GM18526 (cell line): ENCODE results near the gene TOMM70.

Source experiments
- POLR2A ChIP-seq: IDR thresholded peaks from 3 replicates; pipeline ENCODE4 v1.6.1; 2011; ENCODE audit not compliant: insufficient read length; ENCODE audit errors: extremely low read depth

TOMM70 gene

DNA sequence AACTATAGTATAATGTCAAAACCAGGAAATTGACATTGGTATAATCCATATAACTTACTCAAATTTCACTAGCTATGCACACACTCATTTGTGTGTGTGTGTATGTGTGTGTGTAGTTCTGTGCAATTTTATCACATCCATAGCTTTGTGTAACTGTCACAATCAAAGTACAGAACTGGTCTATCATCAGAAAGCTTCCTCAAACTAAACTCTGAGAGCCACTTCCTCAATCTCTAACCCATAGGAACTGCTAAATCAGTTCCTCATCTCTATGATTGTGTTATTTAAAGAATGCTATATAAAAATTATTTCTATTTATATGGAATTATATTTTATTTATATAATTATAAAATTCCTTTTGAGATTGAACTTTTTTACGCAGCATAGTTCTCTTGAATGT is 18.5 kb upstream of the TOMM70 start:
- TF ChIP-seq POLR2A = no peak

DNA sequence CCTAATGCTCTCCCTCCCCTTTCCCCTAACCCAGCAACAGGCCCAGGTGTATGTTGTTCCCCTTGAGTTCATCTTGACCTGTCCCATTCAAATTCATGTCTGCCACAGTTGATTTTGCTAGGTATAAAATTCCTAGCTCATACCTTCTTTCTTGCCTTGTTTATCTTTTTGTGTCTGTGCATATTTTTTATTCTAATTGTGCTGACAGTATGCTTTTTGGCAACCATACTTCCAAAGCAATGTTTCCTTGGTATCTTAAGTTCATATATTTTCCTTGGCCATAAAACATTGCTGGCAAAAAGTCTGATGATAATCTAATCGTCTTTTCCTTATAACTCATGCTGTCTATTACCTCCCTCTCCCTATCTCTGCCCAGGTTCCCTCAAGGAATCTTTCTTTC is 16.0 kb upstream of the TOMM70 start:
- no peak for TF ChIP-seq POLR2A

DNA sequence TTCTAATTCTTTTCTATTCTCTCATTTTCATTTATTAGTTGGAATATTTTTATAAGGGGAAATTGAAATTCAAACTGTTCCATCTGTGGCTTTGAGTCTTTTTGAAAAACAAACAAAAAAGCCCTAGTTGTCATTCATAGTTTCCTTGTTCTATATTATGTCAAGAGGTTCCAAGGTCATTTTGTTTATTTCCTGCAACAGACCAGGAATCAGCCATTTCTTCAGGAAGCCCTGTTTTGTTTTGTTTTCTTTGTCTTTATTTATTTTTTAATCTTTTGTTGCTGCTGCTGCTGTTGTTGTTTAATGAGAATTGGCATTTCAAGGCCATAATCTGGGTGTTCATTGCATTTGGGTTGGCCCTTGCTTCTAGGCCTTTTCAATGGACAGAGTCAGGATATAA is 15.3 kb upstream of the TOMM70 start:
- no peak for TF ChIP-seq POLR2A

DNA sequence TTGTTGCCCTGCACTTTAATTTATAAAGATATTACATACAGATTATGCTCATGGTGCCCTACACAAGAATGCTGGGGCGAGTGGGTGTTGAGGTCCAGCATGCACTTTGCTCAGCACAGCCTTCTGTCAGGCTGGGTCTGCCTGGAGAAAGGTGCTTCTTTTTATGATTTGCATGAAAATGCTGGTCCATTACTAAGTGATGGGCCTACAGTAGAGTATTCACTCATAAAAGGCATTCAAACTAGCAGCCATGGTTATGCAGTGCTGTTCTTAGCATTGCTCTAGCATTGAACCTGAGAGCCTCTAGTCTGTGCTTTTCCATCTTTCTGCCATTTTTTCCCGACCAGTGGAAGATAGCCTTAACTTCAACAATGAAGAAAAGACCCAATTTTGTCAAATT is 12.7 kb upstream of the TOMM70 start:
- TF ChIP-seq POLR2A = no peak

DNA sequence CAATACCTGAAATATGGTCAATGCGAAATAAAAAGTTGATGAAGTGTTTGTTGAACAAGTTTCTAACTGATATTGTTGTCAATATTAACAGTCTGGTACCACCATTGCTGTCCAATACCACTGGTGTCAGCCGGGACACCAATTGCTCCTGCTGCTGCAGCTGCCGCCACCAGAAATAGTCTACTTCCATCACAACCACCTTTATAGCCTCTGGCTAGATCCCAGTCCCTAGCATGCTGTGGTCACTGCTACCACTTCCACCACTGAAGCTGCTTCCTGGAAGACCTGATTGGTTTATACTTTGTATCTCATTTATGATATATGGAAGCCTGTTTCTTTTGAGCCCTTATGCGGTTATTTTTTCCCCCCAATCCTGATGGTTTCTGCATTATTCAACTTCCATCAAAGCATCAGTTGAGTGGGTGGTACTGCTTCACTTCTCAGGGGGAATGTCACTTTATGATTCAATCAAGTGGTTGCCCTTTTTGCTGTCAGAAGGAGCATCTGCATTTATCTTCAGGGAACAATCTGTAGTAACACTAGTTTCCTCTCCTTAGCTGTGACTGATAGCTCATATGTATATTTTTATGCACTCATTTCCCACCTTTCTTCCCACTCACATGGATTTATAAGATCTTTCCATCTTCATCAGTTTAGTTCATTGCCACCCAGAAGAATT is 12.2 kb upstream of the TOMM70 start:
- no peak for TF ChIP-seq POLR2A

DNA sequence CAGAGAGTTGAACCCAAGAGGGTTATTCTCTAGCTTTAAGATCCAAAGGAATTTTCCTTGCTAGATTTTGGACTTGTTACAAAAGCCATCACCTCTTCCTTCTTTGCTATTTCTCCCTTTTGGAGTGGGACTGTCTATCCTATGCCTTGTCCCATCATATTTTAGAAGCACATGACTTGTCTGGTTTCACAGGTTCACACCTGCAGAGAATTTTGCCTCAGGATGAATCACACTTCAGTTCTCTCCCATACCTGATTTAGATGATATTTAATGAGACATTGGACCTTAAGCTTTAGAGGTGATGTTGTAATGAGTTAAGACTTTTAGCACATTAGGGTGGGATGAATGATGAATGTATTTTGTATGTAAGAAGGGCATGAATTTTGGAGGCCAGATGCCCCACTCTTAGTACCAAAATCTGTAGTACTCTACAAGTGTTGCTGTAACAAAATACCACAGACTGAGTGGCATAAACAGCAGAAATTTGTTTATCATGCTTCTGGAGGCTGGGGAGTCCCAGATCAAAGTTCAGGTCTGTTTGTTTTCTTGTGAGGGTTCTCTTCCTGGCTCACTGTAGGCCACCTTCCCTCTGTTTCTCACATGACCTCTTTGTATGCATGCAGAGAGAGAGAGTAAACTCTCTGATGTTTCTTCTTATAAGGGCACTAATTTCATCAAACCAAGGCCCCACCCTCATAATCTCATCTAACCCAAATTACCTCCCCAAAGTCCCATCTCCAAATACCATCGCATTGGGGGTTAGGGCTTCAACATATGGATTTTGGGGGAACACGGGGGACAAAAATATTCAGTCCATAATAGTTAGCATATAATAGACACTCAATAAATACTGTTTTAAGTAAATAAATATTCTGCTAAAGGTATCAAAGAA is 10.4 kb upstream of the TOMM70 start:
- TF ChIP-seq POLR2A = no peak

DNA sequence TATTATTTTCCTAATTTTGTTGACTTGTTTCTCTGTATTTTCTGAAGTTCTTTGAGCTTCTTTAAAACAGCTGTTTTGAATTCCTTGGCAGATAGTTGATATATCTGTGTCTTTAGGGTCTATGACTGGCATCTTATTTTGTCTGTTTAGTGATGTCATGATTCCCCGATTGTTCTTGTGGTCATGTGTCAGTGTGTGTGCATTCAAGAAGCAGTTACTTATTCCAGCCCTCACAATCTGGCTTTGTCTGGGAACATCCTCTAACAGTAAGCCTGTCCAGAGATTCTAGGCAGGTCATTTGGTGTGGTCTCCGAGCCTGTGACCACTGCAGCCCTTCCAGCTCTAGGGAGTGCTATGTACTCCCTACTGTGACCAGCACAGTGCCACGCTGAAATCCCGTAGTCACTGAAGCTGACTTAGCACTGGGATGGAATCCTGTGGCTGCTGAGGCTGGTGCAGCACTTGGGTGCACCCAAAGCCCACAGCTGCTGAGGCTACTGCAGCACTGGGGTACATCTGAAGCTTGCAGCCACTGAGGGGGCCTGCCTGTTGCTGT is 7.2 kb upstream of the TOMM70 start:
- no peak for TF ChIP-seq POLR2A

DNA sequence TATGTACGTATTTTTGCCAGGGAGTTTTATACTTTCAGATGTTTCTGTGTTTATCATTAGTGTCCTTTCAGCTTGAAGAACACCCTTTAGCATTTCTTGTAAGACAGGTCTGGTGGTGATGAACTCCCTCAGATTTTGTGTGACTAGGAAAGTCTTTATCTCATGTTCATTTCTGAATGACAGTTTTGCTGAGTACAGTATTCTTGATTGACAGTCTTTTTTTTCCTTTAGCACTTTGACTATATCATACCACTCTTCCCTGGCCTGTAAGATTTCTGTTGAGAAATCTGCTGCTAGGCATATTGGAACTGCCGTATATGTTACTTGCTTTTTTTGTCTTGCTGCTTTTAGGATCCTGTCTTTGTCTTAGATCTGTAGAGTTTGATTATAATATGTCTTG is 6.3 kb upstream of the TOMM70 start:
- no peak for TF ChIP-seq POLR2A

DNA sequence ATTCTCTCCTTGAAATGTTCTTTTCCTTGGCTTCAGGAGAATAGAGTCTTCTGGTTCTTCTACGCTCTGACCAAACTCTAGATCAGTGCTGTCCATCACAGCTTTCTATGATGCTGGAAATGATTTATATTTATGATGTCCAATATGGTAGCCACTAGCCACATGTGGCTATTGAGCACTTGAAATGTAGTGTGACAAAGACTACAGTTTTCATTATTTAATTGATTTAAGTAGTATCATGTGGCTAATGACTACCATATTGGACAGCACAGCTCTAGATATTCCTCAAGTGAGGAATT is 3.3 kb upstream of the TOMM70 start:
- TF ChIP-seq POLR2A = no peak

DNA sequence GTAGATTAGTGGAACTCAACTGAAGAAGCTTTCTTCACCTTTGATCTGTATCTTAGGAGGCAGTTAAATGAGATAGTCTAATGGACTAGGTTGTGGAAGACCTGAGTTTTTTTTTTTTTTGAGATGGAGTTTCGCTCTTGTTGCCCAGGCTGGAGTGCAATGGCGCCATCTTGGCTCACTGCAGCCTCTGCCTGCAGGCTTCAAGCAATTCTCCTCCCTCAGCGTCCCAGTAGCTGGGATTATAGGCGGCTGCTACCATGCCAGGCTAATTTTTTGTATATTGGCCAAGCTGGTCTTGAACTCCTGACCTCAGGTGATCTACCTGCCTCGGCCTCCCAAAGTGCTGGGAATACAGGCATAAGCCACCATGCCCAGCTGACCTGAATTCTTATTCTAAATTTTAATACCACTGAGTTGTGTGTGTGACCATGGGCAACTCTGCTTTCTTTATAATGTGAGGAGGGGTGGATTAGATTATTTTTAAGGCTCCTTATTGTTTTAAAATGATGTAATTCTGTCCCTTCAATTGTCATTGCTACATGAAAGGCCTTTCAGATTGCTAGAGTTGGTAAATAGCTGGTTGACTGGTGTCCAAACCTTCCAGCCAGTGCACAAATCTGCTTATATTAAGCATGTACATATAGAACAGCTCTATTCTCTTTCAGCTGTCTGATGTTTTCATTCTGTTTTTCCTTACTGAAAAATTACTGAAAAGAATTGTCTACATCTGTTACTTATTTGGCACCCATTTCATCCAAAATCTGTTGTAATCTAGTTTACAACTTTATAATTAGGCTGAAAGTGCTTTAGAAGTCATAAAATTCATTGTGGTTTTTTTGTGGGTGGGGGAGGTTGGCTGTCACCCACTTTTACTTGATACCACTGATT is 2.7 kb upstream of the TOMM70 start:
- TF ChIP-seq POLR2A = no peak

DNA sequence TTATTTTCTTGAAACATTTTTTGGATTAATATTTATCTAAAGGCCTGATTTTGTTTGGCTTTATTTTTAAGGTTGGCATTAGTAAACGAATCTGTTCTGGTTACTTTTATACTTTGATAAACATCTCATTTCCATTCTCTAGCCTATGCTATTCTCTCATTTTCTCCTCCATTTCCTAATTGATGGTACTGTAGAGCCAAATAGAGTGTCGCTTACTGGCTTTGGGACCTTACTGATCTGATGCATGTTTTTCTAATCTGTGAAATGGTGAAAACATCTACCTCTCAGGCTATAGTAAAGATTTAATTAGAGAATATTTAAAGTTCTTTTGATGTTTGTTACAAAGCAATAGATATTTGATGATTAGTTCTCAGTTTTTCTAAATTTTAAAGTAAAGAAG is 2.0 kb upstream of the TOMM70 start:
- no peak for TF ChIP-seq POLR2A

DNA sequence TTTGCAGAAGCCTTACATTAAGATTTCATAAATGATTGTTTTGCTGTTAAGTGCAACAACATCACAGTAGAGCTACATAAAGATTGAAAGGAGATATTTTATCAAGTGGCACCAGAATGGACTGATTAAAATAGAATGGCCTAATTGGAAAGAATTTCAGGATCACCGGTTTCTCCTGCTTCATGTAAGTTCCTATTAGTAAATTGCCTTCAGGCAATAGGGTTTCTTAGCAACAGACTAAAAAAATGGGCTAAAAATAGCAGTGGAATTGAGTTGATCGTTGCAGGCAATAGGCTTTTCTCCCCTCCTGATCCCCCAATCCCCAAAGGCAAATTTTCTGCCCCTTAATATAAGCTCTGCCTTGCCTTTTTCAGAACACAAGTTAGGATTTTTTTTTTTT is 1.4 kb upstream of the TOMM70 start:
- no peak for TF ChIP-seq POLR2A

DNA sequence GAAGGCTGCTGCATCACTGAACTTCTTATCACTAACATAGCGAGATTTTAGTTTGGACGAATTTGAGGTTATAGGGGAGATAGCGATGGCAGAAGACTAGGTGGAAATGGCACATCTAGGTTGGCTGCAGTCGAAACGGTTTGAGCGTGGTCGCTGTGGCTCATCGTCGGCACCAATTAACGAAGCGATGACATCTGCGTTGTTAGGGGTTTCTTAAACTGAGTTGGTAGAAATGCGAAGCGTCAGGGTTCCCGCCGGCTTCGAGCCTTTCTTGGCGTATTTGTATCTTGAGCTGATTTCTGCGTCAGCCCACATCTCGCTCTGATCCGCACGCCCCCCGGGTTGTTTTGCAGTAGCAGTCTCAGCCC is 769 bp upstream of the TOMM70 start:
- no peak for TF ChIP-seq POLR2A

DNA sequence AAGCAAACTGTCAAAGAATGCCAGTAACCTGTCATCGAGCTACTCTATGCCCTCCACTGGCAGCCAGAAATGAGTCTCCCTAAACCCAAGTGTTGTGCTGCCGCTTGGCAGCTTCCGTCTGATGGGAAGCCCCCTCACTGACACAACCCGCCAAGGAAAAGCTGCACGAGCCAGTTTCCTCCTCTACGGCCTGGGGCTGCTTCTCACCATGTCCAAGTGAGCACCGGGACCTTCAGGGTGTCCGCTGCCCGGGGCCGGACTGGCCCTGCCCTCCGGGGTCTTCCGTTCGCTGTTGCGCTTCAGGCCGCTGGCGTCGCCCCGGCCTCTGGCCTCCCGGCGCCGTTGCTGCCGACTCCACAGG is 490 bp downstream of the TOMM70 start:
- no peak for TF ChIP-seq POLR2A

DNA sequence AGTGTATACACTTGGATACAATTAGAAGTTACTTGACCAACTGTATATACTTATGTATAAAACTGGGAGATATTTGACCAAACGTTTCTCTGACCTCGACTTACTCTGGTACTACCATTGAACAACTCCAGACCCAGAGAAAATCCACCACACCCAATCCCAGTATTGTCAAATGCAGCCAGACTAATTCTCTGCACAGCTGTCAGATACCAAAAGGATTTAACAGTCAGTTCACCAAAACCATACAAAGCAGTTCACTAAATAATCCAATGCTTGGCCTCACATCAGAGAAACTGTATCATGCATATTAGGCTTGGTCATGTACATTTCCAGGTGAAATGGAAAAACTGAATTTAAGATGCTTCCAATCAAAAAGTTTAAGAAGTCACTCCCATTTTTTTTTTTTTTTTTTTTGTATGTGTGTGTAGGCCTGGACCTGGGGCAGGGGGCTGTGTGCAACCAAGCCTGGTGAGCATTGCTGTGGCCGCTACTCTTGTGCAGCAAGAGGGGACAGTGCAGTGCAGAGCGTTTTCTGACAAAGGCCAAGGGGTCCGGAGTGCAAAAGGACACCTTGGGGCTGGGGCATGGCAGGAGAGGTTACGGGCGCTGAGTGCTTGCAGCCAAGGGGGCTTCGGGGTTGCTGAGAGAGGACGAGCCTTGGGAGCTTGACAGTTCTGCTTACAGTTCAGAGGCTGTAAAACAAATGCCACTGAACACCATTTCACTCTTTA is 1.4 kb downstream of the TOMM70 start:
- TF ChIP-seq POLR2A = no peak

DNA sequence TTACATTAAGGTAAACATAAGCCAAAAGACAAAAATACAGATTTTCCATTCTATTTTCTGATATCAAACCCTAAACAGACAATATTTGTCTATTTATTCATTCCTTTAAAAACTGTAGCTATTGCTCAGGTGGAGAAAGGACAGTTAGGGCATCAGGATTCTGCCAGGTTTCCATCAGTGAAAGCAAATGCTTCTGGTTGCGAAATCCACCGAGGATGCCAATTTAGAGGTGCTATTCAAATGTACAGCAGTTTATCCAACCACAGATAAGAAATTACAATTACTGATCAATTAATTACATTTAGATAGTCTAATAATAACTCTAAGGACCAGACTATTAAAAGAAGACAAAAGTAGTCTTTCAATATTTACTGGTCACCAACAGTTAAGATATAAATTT is 3.9 kb downstream of the TOMM70 start:
- no peak for TF ChIP-seq POLR2A
